Gastrocnemius medialis (tissue), 4 donors: ENCODE results near the gene PARD3B. TPM values are rescaled to one million over a fixed set of nuclear protein-coding genes. Genes with fewer than 3 reads are reported as not detected.

Experiments used
- ATAC-seq, 2 donors: fragments of 150-250 bp; one replicate each; pipeline ENCODE4 v1.9.1; 2016
- DNase-seq, 2 donors: peaks; one replicate each; pipeline ENCODE4 v3.0.0-alpha.2; 2019
- H3K27ac ChIP-seq, 4 donors: fragments of 200-600 bp; sonication (generic); 1 replicate in 1 of 4; 2 replicates in 3 of 4; pipeline ENCODE4 v1.5.1; 2016 to 2018; ENCODE audit warnings: mild to moderate bottlenecking in 2 of 4, moderate library complexity in 1 of 4
- H3K27me3 ChIP-seq, 3 donors: fragments of 200-600 bp; sonication (generic) in 2 of 3; 1 replicate in 1 of 3; 2 replicates in 2 of 3; pipeline versions ENCODE4 v1.5.1 to v1.6.0; 2016 to 2019; ENCODE audit warnings: mild to moderate bottlenecking in 1 of 3, moderate library complexity in 1 of 3
- H3K36me3 ChIP-seq, 2 donors: fragments of 200-600 bp; sonication (generic) in 1 of 2; one replicate each; pipeline ENCODE4 v1.5.1; 2017 to 2018
- H3K4me1 ChIP-seq, 2 donors: fragments of 200-600 bp; sonication (generic) in 1 of 2; one replicate each; pipeline ENCODE4 v1.5.1; 2016 to 2017; ENCODE audit warnings: mild to moderate bottlenecking in 2 of 2
- H3K4me3 ChIP-seq, 4 donors: fragments of 200-600 bp; sonication (generic) in 3 of 4; 1 replicate in 1 of 4; 2 replicates in 3 of 4; pipeline ENCODE4 v1.5.1; 2016 to 2019; ENCODE audit warnings: mild to moderate bottlenecking in 2 of 4
- H3K9me3 ChIP-seq, 3 donors: fragments of 200-600 bp; sonication (generic) in 2 of 3; 1 replicate in 1 of 3; 2 replicates in 2 of 3; pipeline ENCODE4 v1.5.1; 2016 to 2019
- CTCF ChIP-seq, 5 experiments: fragments of 450-650 bp in 3 of 5; fragments of 200-600 bp in 2 of 5; sonication (generic) in 2 of 5; IDR thresholded peaks in 4 of 5; conservative IDR thresholded peaks in 1 of 5; 1 replicate in 4 of 5; 2 replicates in 1 of 5; pipeline ENCODE4 v1.5.1; 2016 to 2019; ENCODE audit warnings: antibody characterized with exemption in 5 of 5, mild to moderate bottlenecking in 3 of 5, moderate library complexity in 3 of 5
- POLR2A ChIP-seq, 2 donors: fragments of 450-650 bp; IDR thresholded peaks; one replicate each; pipeline ENCODE4 v1.6.1; 2017; ENCODE audit warnings: antibody characterized with exemption in 2 of 2, mild to moderate bottlenecking in 2 of 2, moderate library complexity in 2 of 2
- in situ Hi-C, 4 donors: fragments of 200-750 bp; cut with MboI; loops; one replicate each; pipeline versions ENCODE4 v1.15.0 to v1.8.0; 2017; ENCODE audit warnings: low sequenced_read_pairs in 4 of 4
- intact Hi-C: fragments of 100-400 bp; cut with DNase I; formaldehyde crosslinking; loops from one replicate; pipeline ENCODE4 v1.15.1; 2023; ENCODE audit warnings: low total_unique reads
- total RNA-seq, 4 donors: library from RNA; depleted of rRNA; stranded (reverse); fragments of >200 nt; gene quantifications; one replicate each; pipeline versions ENCODE4 v1.1.0 to v1.2.3, GENCODE V29; 2016

The PARD3B gene
- total RNA-seq, 4 donors from 2014 or later, result 2.2 to 15.5 (median 4.6) TPM

- Histone ChIP-seq H3K4me3 (no peak overlapping the region), H3K36me3 (no peaks in the 10 kb centered on the region), H3K27ac (no peak overlapping the region), H3K4me1 (peaks cover 0 to 9% of the 10 kb centered on the region in 2 donors), H3K27me3 (no peaks in the 10 kb centered on the region), H3K9me3 (no peaks in the 10 kb centered on the region)
- TF ChIP-seq POLR2A (IDR thresholded peaks at IDR 0.05) (no peak), CTCF (IDR thresholded peaks at IDR 0.05 in 4 of 5, conservative IDR thresholded peaks at IDR 0.05 in 1 of 5) (no peak)
- DNase-seq (no peak), ATAC-seq (no peak)
- intact Hi-C loops (no loop called here), in situ Hi-C loops (no loop called here)
Measured at GRCh38 chr2:205409411-205409810, 864.1 kb downstream of the PARD3B start.

GRCh38 chr2:205411558-205411957, 866.3 kb downstream of the PARD3B start:
- Histone ChIP-seq H3K9me3 (no peaks in the 10 kb centered on the region), H3K36me3 (no peaks in the 10 kb centered on the region), H3K4me3 (no peak overlapping the region), H3K27me3 (no peaks in the 10 kb centered on the region), H3K27ac (no peak overlapping the region), H3K4me1 (peaks cover 0 to 9% of the 10 kb centered on the region in 2 donors)
- no peak for TF ChIP-seq CTCF (IDR thresholded peaks at IDR 0.05 in 4 of 5, conservative IDR thresholded peaks at IDR 0.05 in 1 of 5)
- no peak for TF ChIP-seq POLR2A (IDR thresholded peaks at IDR 0.05)
- no peak for ATAC-seq
- in situ Hi-C loops (no loop called here), intact Hi-C loops (no loop called here)
- DNase-seq, result peak in 1 of 2 donors; percentile 2

GRCh38 chr2:205424326-205424725, 879.1 kb downstream of the PARD3B start:
- H3K27me3 ChIP-seq, result no peaks in the 10 kb centered on the region
- H3K4me1 ChIP-seq, result no peaks in the 10 kb centered on the region
- ATAC-seq (no peak), DNase-seq (no peak)
- intact Hi-C loops (no loop called here), in situ Hi-C loops (no loop called here)
- no peak overlapping the region for H3K27ac ChIP-seq
- H3K36me3 ChIP-seq, result no peaks in the 10 kb centered on the region
- H3K9me3 ChIP-seq, result no peaks in the 10 kb centered on the region
- H3K4me3 ChIP-seq, result no peak overlapping the region
- TF ChIP-seq CTCF (IDR thresholded peaks at IDR 0.05 in 4 of 5, conservative IDR thresholded peaks at IDR 0.05 in 1 of 5) (no peak), POLR2A (IDR thresholded peaks at IDR 0.05) (no peak)

GRCh38 chr2:205425102-205425501, 879.8 kb downstream of the PARD3B start:
- Histone ChIP-seq H3K36me3 (no peaks in the 10 kb centered on the region), H3K4me3 (no peak overlapping the region), H3K27me3 (no peaks in the 10 kb centered on the region), H3K9me3 (no peaks in the 10 kb centered on the region), H3K27ac (no peak overlapping the region), H3K4me1 (no peaks in the 10 kb centered on the region)
- in situ Hi-C loops (no loop called here), intact Hi-C loops (no loop called here)
- ATAC-seq (no peak), DNase-seq (no peak)
- TF ChIP-seq POLR2A (IDR thresholded peaks at IDR 0.05), result no peak
- no peak for TF ChIP-seq CTCF (IDR thresholded peaks at IDR 0.05 in 4 of 5, conservative IDR thresholded peaks at IDR 0.05 in 1 of 5)

GRCh38 chr2:205427112-205427511, 881.8 kb downstream of the PARD3B start:
- intact Hi-C loops (no loop called here), in situ Hi-C loops (no loop called here)
- no peaks in the 10 kb centered on the region for H3K27me3 ChIP-seq
- TF ChIP-seq POLR2A (IDR thresholded peaks at IDR 0.05) (no peak), CTCF (IDR thresholded peaks at IDR 0.05 in 4 of 5, conservative IDR thresholded peaks at IDR 0.05 in 1 of 5) (no peak)
- DNase-seq, result no peak
- no peak overlapping the region for H3K27ac ChIP-seq
- no peak overlapping the region for H3K4me3 ChIP-seq
- no peaks in the 10 kb centered on the region for H3K4me1 ChIP-seq
- no peaks in the 10 kb centered on the region for H3K9me3 ChIP-seq
- ATAC-seq, result no peak
- no peaks in the 10 kb centered on the region for H3K36me3 ChIP-seq
